Spleen (tissue), 11 donors: ENCODE data around the gene CZIB. TPM values are rescaled to one million over a fixed set of nuclear protein-coding genes. Genes with fewer than 3 reads are reported as not detected.
A peak's percentile ranks its signal among the peaks of the same experiment; 100 is the strongest.
"Not testable (repeated sequence)": the region's sequence is repeated elsewhere in the genome, so short reads cannot be mapped to it uniquely, and the experiment has no call there.

Source experiments
- DNase-seq: peaks from one replicate; pipeline ENCODE4 v3.0.0-alpha.2; 2020
- H3K27ac ChIP-seq, 8 donors: fragments of 200-600 bp; sonication (generic) in 7 of 8; 1 replicate in 4 of 8; 2 replicates in 4 of 8; pipeline versions ENCODE4 v1.5.0 to v1.8.0; 2016 to 2021; ENCODE audit warnings: inconsistent platforms in 4 of 8, mild to moderate bottlenecking in 4 of 8, moderate library complexity in 1 of 8
- H3K27me3 ChIP-seq, 7 donors: fragments of 200-600 bp; sonication (generic) in 6 of 7; replicated peaks in 1 of 7; 1 replicate in 4 of 7; 2 replicates in 3 of 7; pipeline versions ENCODE4 v1.5.0 to v1.8.0; 2016 to 2021; ENCODE audit warnings: inconsistent platforms in 3 of 7, mild to moderate bottlenecking in 1 of 7
- H3K36me3 ChIP-seq, 6 donors: fragments of 200-600 bp; sonication (generic) in 5 of 6; 1 replicate in 4 of 6; 2 replicates in 2 of 6; pipeline versions ENCODE4 v1.5.0 to v1.8.0; 2016 to 2021; ENCODE audit warnings: inconsistent platforms in 2 of 6
- H3K4me1 ChIP-seq, 6 donors: fragments of 200-600 bp; sonication (generic) in 5 of 6; 1 replicate in 3 of 6; 2 replicates in 3 of 6; pipeline versions ENCODE4 v1.5.0 to v1.8.0; 2016 to 2021; ENCODE audit warnings: inconsistent platforms in 3 of 6
- H3K4me3 ChIP-seq, 8 donors: fragments of 200-600 bp; sonication (generic) in 7 of 8; 1 replicate in 4 of 8; 2 replicates in 4 of 8; pipeline versions ENCODE4 v1.5.0 to v1.8.0; 2016 to 2021; ENCODE audit warnings: inconsistent platforms in 4 of 8, mild to moderate bottlenecking in 4 of 8, moderate library complexity in 2 of 8
- H3K9me3 ChIP-seq, 8 donors: fragments of 200-600 bp; sonication (generic) in 7 of 8; 1 replicate in 4 of 8; 2 replicates in 4 of 8; pipeline versions ENCODE4 v1.5.0 to v1.8.0; 2016 to 2021; ENCODE audit warnings: inconsistent platforms in 4 of 8
- POLR2A ChIP-seq, 3 donors: fragments of 450-650 bp; IDR thresholded peaks; one replicate each; pipeline ENCODE4 v1.5.1; 2017; ENCODE audit warnings: antibody characterized with exemption in 3 of 3, mild to moderate bottlenecking in 1 of 3
- POLR2AphosphoS5 ChIP-seq, 3 donors: sonication (generic); formaldehyde crosslinking; IDR thresholded peaks; one replicate each; pipeline ENCODE4 v1.5.1; 2017; ENCODE audit warnings: antibody characterized with exemption in 3 of 3
- WGBS, 5 donors: extraction: QIAGEN DNeasy Blood & Tissue Kit in 3 of 5; methylation state at CpG; one replicate each; pipeline versions ENCODE4 v1.1.5 to v1.1.7; 2013 to 2018; 5-methylcytosine and 5-hydroxymethylcytosine counted together
- intact Hi-C: fragments of 100-400 bp; cut with DNase I; formaldehyde crosslinking; loops from one replicate; pipeline ENCODE4 v1.15.0; 2023; ENCODE audit warnings: low total_unique reads
- polyA plus RNA-seq, 3 donors: library from polyadenylated mRNA; stranded (reverse); fragments of 200-250 nt; gene quantifications; one replicate each; pipeline ENCODE4 v1.2.1, GENCODE V29; 2013
- total RNA-seq, 7 donors: library from RNA; depleted of rRNA in 3 of 7; stranded (reverse); fragments of >200 nt in 3 of 7; fragmentation: NEBNext Ultra II Directional in 4 of 7; extraction: Animal tissue kit (Norgen Biotek cat#: 25700) in 4 of 7; gene quantifications; one replicate each; pipeline versions ENCODE4 v1.1.0 to v1.2.1, GENCODE V29; 2016 to 2021
- TF ChIP-seq, protein P1 (sequence below), 11 experiments: fragments of 200-600 bp in 7 of 11; fragments of 450-650 bp in 4 of 11; sonication (generic) in 4 of 11; IDR thresholded peaks in 8 of 11; conservative IDR thresholded peaks in 3 of 11; 1 replicate in 7 of 11; 2 replicates in 4 of 11; pipeline versions ENCODE4 v1.4.0 to v1.8.0; 2016 to 2021; ENCODE audit warnings: antibody characterized with exemption in 11 of 11, inconsistent platforms in 4 of 11, mild to moderate bottlenecking in 1 of 11
- donor health status: healthy with polysubstance abuse.
- donor health status: DM: no; HTN: no; CAD: no; lungs with moderate emphysema.
- donor health status: DM: no; HTN: no; CAD: no.
- donor health status: Bipolar disorder and iron deficiency.
- donor health status: healthy.
- donor health status: DM: no; HTN: no; CAD: no.
- donor health status: DM: yes; HTN: yes; CAD: no.

Gene CZIB
- total and polyA plus RNA-seq, 10 donors = 35.3 to 71.8 (median 47.7) TPM

DNA sequence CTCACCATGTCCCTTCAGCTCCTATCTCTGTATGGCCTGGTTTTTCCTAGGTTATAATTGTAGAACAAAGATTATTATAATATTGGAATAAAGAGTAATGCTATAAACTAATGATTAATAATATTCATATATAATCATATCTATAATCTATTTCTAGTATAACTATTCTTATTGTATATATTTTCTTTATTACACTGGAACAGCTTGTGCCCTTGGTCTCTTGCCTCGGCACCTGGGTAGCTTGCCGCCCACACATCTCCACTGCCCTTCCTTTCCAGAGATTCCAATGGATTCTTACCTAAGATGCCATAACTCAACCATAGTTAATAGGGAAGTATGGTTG, 34.5 kb downstream of the CZIB start:
- TF ChIP-seq, protein P1, sequence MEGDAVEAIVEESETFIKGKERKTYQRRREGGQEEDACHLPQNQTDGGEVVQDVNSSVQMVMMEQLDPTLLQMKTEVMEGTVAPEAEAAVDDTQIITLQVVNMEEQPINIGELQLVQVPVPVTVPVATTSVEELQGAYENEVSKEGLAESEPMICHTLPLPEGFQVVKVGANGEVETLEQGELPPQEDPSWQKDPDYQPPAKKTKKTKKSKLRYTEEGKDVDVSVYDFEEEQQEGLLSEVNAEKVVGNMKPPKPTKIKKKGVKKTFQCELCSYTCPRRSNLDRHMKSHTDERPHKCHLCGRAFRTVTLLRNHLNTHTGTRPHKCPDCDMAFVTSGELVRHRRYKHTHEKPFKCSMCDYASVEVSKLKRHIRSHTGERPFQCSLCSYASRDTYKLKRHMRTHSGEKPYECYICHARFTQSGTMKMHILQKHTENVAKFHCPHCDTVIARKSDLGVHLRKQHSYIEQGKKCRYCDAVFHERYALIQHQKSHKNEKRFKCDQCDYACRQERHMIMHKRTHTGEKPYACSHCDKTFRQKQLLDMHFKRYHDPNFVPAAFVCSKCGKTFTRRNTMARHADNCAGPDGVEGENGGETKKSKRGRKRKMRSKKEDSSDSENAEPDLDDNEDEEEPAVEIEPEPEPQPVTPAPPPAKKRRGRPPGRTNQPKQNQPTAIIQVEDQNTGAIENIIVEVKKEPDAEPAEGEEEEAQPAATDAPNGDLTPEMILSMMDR (IDR thresholded peaks at IDR 0.05 in 8 of 11, conservative IDR thresholded peaks at IDR 0.05 in 3 of 11) = peak in 4 of 11 experiments; percentile 27 to 50 (median 31)
- H3K27ac ChIP-seq, intact Hi-C loops, H3K4me1 ChIP-seq, H3K36me3 ChIP-seq, H3K4me3 ChIP-seq, DNase-seq: not testable (repeated sequence)
- 84 to 92% (median 90%) methylated on average over 2 of the region's 2 CpGs for WGBS, 5 donors
- Histone ChIP-seq H3K27me3 (peaks cover 0 to 29% (median 6%) of the 10 kb centered on the region in 7 donors), H3K9me3 (peaks cover 0 to 11% (median 9%) of the 10 kb centered on the region in 8 donors)

DNA sequence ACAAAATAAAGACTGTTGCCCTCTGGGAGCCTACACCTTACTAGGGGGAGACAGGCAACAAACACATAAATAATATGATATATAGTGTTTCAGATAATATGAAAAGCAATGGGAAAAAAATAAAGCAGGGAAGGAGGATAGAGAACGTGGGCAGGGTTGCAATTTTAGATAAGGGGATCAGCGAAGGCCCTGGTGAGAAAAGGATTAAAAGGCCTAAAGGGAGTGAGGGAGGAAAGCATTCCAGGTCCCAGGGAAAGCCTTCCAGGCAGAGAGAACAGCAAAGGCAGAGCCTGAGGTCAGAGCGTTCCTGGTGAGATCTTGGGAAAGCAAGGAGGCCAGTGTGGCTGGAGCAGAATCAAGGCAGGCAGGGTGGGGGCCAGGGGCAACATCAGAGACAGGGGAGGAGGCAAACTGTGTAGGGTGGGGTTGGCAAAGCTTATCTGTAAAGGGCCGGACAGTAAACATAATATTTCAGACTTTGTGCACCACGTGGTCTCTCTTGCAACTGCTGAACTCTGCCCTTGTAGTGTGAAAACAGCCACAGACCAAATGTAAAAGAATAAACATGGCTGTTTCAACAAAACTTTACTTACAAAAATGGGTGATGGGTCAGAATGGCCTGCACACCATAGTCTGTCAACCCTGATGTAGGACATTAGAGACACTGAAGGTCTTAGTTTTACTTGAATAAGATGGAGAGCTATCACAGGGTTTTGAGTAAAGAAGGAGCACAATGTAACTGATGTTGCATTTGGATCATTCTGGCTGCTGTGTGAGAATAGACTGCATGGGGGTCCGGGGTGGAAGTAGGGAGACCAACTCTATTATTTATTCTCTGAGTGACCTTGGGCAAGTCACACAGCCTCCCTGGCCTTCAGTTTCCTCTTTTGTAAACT, 37.1 kb downstream of the CZIB start:
- TF ChIP-seq POLR2AphosphoS5 (IDR thresholded peaks at IDR 0.05) (no peak), POLR2A (IDR thresholded peaks at IDR 0.05) (no peak)
- TF ChIP-seq, protein P1 (IDR thresholded peaks at IDR 0.05 in 8 of 11, conservative IDR thresholded peaks at IDR 0.05 in 3 of 11) = no peak
- Histone ChIP-seq H3K36me3 (no peaks in the 10 kb centered on the region), H3K27me3 (peaks cover 0 to 54% (median 9%) of the 10 kb centered on the region in 7 donors), H3K9me3 (peaks cover 0 to 11% (median 9%) of the 10 kb centered on the region in 8 donors), H3K27ac (no peak overlapping the region), H3K4me3 (no peak overlapping the region), H3K4me1 (peaks cover 0 to 8% (median 5%) of the 10 kb centered on the region in 6 donors)
- no peak for DNase-seq
- 72 to 86% (median 85%) methylated on average over 6 of the region's 6 CpGs for WGBS, 5 donors
- intact Hi-C loops = no loop called here

DNA sequence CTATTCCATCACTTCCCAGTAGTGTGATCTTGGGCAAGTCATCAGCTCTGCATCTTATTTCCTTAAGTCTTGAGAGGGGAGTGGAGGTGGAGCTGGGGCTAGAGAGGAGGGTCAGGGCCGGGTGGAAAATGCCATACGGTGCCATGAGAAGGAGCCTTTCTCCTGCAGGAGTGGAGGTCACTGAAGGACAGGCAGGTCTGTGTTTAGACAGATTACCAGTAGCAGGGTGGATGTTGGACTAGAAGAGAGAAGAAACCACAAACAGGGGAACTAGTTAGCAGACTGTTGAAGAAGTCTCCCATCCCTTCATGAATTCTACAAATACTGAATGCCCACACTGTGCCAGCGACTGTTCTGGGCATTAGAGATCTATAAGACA, 37.7 kb downstream of the CZIB start:
- 67 to 81% (median 71%) methylated on average over 3 of the region's 3 CpGs for WGBS, 5 donors
- Histone ChIP-seq H3K4me1 (peaks cover 0 to 8% (median 5%) of the 10 kb centered on the region in 6 donors), H3K36me3 (no peaks in the 10 kb centered on the region), H3K9me3 (peaks cover 0 to 11% (median 9%) of the 10 kb centered on the region in 8 donors), H3K4me3 (no peak overlapping the region), H3K27ac (no peak overlapping the region), H3K27me3 (peaks cover 0 to 61% (median 9%) of the 10 kb centered on the region in 7 donors)
- DNase-seq = no peak
- intact Hi-C loops = no loop called here
- TF ChIP-seq POLR2AphosphoS5 (IDR thresholded peaks at IDR 0.05) = no peak

DNA sequence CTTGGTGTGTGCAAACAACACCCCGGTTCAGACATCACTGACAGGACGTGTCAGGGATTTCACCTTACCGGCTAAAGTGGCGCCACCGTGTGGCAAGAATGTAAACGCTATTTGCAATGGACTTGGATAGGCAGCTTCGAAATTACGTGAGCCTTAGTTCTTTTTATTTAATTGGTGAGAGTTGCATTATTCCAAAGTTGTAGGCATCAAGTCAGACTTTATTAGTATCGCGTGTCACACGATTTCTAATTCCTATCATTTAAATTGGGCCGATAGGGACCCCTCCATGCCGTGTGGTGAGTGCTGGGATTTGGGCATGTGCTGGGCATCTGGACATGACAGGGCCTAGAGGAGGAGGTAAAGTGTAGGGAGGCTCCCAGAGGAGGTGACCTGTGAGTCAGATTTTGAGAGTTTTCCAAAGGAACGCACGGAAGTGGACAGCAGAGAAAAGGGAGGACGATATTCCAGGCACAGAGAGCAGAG, 38.3 kb downstream of the CZIB start:
- Histone ChIP-seq H3K4me1 (peaks cover 0 to 8% (median 5%) of the 10 kb centered on the region in 6 donors), H3K4me3 (no peak overlapping the region), H3K27me3 (peaks cover 0 to 66% (median 14%) of the 10 kb centered on the region in 7 donors), H3K9me3 (peaks cover 0 to 11% (median 9%) of the 10 kb centered on the region in 8 donors), H3K36me3 (no peaks in the 10 kb centered on the region), H3K27ac (no peak overlapping the region)
- no peak for TF ChIP-seq POLR2AphosphoS5 (IDR thresholded peaks at IDR 0.05)
- TF ChIP-seq, protein P1 (IDR thresholded peaks at IDR 0.05 in 8 of 11, conservative IDR thresholded peaks at IDR 0.05 in 3 of 11) = peak; percentile 54 to 93 (median 86)
- peak; percentile 92 for DNase-seq
- WGBS, 5 donors = 18 to 21% (median 20%) methylated on average over 16 of the region's 16 CpGs
- intact Hi-C loops = no loop called here
